Measurements from ENCODE around the gene SYT14. TPM values are rescaled to one million over a fixed set of nuclear protein-coding genes. Genes with fewer than 3 reads are reported as not detected.

Gene SYT14
- total RNA-seq, 4 donors from 2014 or later: 7.6 to 20.0 (median 15.1) TPM

DNA sequence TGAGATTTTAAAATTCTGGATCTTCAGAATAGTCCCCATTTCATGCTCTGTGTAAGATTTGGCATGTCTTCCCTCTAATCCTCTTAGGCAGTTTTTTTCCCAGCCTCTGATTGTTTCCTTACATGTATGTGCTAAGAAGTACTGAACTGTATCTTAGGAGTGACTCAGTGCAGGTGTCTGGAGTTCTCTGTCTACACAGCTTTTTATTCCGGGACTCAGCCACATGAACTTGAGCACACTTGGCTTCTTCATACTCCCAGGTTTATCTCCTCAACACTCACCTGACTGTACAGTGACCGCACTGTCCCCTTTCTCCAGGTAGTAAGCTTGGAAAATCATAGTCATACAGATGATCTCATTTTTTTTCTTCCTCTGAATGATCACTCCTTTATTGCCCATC, 50.7 kb downstream of the SYT14 start:
- Histone ChIP-seq H3K36me3 (no peaks in the 10 kb centered on the region), H3K27ac (no peak overlapping the region), H3K9me3 (no peaks in the 10 kb centered on the region), H3K27me3 (no peaks in the 10 kb centered on the region), H3K4me3 (replicated peaks in 1 of 3) (no peak overlapping the region), H3K4me1 (peaks cover 10 to 22% of the 10 kb centered on the region in 2 donors)
- TF ChIP-seq POLR2A (IDR thresholded peaks at IDR 0.05): no peak
- TF ChIP-seq CTCF (IDR thresholded peaks at IDR 0.05): no peak
- WGBS, 2 donors: 55 to 60% methylated on average over 2 of the region's 2 CpGs
- intact Hi-C loops (cut with DNase I): loop anchor here (5.0 kb wide), 1 partner anchor 126 kb away; no protein-coding TSS in a partner anchor
- DNase-seq: peak in 1 of 2 donors; percentile 16

DNA sequence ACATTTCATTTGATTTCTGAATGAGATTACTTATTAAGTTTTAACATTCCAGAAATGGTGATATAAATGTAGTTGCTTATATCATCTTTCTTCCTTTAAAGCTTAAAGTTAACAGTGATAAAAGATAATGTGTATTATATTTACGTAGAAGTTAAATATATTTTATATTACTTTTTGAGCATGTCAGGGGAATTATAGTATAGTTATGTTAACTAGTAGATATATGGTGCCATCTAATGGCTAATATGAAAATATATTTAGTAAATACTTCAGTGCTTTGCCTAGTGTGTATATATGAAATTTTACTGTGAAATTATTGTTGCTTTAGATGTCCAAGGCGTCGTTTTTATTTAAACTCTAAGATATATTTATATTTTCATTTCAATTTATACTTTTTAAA, 51.5 kb downstream of the SYT14 start:
- H3K27me3 ChIP-seq: no peaks in the 10 kb centered on the region
- no peak for DNase-seq
- no peaks in the 10 kb centered on the region for H3K36me3 ChIP-seq
- intact Hi-C loops (cut with DNase I): loop anchor here (5.0 kb wide), 1 partner anchor 127 kb away; no protein-coding TSS in a partner anchor
- H3K4me3 ChIP-seq (replicated peaks in 1 of 3): no peak overlapping the region
- WGBS, 2 donors: 54 to 57% methylated on average over 3 of the region's 3 CpGs
- no peak overlapping the region for H3K27ac ChIP-seq
- H3K9me3 ChIP-seq: no peaks in the 10 kb centered on the region
- peaks cover 16 to 30% of the 10 kb centered on the region in 2 donors for H3K4me1 ChIP-seq
- TF ChIP-seq CTCF (IDR thresholded peaks at IDR 0.05) (peak in 3 of 6 experiments; percentile 36 to 62 (median 43)), POLR2A (IDR thresholded peaks at IDR 0.05) (no peak)

DNA sequence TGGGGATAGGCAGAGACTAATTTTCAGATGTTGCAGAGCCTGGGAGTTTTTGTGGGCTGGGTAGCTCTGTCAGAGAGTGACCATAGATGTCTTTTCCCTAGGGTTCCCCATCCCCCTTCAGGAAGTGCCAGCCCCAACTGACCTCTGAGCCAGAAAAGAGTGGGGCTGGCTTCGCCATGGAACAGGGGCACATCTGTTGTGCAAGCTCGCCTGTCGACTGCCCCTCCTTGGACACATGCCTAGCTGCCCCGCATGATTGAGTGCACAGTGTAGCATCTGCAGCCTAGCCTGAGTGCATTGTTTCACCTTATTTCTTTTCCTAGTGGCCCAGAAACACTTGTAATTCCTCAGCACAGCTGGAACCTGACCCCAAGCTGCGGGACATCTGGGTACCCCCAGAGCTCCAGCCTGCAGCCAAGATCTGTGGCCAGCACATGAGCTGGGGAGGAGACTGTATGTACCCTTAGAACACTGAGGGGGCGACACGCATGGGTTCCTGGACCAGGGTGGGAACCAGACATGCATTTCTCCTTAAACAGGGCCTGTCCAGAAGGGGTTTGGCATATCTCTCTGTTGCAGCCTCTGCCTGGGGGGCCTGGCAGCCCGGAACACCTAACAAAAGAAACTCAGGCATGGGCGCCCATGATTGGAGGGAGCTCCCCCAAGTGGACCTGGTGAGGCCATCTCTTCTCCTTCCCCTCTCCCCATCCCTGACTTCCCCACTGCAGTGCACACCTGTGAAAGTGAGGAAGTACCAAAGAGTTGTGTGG, 55.2 kb downstream of the SYT14 start:
- WGBS, 2 donors: 33 to 34% methylated on average over 7 to 9 of the region's 9 CpGs
- Histone ChIP-seq H3K27me3 (no peaks in the 10 kb centered on the region), H3K4me3 (replicated peaks in 1 of 3) (no peak overlapping the region), H3K9me3 (no peaks in the 10 kb centered on the region), H3K36me3 (no peaks in the 10 kb centered on the region), H3K4me1 (peaks cover 16 to 28% of the 10 kb centered on the region in 2 donors), H3K27ac (peak overlapping the region; percentile 44 to 74 (median 69))
- no peak for TF ChIP-seq POLR2A (IDR thresholded peaks at IDR 0.05)
- no peak for TF ChIP-seq CTCF (IDR thresholded peaks at IDR 0.05)
- peak; percentile 95 to 98 for DNase-seq
- intact Hi-C loops (cut with DNase I): no loop called here

- H3K27ac ChIP-seq: no peak overlapping the region
- H3K27me3 ChIP-seq: no peaks in the 10 kb centered on the region
- TF ChIP-seq POLR2A (IDR thresholded peaks at IDR 0.05) (no peak), CTCF (IDR thresholded peaks at IDR 0.05) (no peak)
- H3K4me3 ChIP-seq (replicated peaks in 1 of 3): no peak overlapping the region
- 84 to 96% methylated on average over 2 of the region's 2 CpGs for WGBS, 2 donors
- H3K36me3 ChIP-seq: no peaks in the 10 kb centered on the region
- intact Hi-C loops (cut with DNase I): no loop called here
- DNase-seq: no peak
- H3K4me1 ChIP-seq: peaks cover 16 to 19% of the 10 kb centered on the region in 2 donors
- no peaks in the 10 kb centered on the region for H3K9me3 ChIP-seq
Observed at GRCh38 chr1:209996348-209996747, 58.3 kb downstream of the SYT14 start.

GRCh38 chr1:209999005-209999404, 61.0 kb downstream of the SYT14 start:
- Histone ChIP-seq H3K36me3 (no peaks in the 10 kb centered on the region), H3K9me3 (no peaks in the 10 kb centered on the region), H3K4me1 (peaks cover 3 to 5% of the 10 kb centered on the region in 2 donors), H3K4me3 (replicated peaks in 1 of 3) (no peak overlapping the region), H3K27me3 (no peaks in the 10 kb centered on the region), H3K27ac (no peak overlapping the region)
- 68 to 76% methylated on average over 1 of the region's 1 CpG for WGBS, 2 donors
- intact Hi-C loops (cut with DNase I): no loop called here
- no peak for TF ChIP-seq POLR2A (IDR thresholded peaks at IDR 0.05)
- no peak for TF ChIP-seq CTCF (IDR thresholded peaks at IDR 0.05)
- no peak for DNase-seq

All from thyroid gland (tissue), 4 donors.